ENCODE data around the gene C22orf31.

C22orf31 gene

DNA sequence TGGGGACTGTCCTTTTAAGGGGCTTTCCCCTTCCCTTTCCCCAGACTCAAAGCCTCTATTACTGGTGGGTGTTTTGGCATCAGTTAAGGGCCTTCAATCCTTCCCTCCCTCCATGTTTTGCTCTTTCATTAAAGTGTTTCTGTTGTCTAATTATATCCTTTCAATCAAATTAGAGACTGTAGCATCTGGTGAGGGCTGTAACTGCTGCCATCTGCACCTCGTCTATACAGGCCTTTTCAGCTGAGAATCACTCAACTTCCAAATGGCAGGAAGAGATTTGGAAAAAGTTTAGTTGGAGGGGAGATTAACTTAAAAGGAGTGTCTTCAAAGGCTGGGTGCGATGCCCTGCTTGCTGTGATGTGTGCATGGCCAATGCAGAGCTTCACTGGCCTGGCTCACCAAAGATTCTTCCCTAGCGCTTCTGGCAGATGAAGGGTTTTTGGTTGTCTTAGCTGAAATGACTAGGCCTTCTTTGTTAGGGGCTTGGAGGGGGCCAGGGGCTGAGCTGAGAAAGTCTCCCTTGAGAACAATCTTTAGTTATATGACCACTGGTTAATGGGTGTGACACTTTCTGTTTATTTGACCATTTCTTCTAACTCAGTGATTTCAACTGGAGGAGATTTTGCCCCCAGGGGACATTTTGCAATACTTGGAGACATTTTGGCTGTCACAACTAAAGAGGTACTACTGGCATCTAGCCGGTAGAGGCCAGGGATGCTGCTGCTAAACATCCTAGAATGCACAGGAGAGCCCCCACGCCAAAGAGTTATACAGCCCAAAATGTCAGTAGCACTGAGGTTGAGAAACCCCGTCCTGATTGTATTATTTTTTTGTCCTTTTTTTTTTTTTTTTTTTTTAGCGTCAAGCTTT, 18.7 kb upstream of the C22orf31 start:
- DNase-seq = peak; percentile 17

- peak; percentile 76 for DNase-seq
Measured at GRCh38 chr22:29079218-29079901, 17.7 kb upstream of the C22orf31 start.

GRCh38 chr22:29078869-29079207, 17.2 kb upstream of the C22orf31 start:
- DNase-seq = no peak

- DNase-seq = no peak
Measured at GRCh38 chr22:29078036-29078868, 16.6 kb upstream of the C22orf31 start.

DNA sequence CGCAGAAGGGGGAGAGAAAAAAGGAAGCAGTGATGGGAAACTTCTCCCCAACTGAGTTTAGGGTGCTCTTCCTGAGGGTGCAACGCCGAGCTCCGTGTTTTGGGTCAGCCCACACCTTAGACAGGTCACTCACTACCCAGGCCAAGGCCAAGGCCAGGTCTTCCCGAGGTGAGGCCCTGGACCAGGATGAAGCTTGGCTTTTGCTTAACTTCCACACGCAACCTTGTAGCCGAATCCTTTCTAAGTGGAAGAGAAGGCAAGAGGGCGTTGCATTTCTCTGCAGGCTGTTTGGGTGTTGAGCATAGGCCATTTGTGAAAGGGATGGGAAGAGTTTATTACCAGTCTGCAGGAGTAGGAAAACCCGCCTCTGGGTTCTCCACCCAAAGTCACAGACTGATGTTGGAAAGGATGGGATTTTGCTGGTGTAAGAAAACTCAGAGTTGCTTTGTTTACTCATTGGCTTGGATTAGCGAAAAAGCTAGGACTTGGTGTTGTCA, 12.7 kb upstream of the C22orf31 start:
- DNase-seq = no peak

DNA sequence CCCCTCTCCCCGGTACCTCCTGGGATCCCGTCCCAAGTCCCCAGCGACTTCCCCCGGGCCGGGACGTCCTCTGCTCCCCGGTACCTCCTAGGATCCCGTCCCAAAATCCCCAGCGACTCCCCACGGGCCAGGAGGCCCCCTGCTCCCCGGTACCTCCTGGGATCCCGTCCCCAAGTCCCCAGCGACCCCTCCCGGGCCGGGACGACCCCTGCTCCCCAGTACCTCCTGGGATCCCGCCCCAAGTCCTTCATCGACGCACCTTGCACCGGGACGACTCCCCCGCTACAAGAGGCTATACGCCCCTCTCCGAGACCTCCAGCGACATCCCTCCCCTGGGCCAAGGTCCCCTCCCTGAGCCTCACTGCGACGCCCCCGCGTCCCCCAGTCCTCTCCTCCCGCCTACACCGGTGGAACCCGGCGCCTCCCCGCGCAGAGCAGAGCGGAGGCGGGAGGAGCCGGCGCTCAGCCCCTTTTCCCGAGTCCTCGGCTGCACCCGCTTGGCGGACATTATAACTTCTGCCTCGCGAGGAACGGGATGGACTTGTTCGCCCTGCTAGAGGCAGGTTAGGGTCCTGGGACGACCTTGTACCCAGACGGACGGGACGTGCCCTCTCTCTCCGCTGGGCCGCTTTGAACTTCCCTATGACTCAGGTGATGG, 12.1 kb upstream of the C22orf31 start:
- no peak for DNase-seq

DNA sequence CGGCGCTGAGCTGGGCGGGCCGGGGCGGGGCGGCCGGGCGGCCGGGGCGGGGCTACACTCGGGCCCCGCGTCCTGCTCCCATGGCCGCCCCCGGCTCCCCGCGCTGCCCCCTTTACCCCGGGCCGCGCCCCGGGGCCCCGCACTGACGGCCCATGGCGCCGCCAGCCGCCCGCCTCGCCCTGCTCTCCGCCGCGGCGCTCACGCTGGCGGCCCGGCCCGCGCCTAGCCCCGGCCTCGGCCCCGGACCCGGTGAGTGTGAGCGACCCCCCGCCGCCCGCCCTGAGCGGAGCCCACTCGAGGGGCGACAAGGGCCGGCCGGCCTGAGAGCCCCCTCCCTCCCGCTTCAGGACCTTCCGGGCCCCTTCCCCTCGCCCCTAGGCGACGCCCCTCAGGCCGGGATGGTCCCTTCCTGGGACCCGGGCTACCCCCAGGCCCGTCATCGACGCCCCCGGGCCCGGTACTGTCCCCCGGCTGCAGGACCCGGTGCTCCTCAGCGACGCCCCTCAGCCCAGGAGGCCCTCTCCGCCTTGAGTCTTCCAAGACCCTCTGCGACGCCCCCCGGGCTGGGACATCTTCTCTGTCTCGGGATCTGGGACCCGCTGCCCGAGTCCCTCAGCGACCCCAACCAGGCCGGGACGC, 11.5 kb upstream of the C22orf31 start, which contains the start of gene KREMEN1:
Gene KREMEN1 (plus strand): TSS at position 57 of the 639 bp plus-strand sequence. CDS start 96 bp downstream, at position 153.
- no peak for DNase-seq

DNA sequence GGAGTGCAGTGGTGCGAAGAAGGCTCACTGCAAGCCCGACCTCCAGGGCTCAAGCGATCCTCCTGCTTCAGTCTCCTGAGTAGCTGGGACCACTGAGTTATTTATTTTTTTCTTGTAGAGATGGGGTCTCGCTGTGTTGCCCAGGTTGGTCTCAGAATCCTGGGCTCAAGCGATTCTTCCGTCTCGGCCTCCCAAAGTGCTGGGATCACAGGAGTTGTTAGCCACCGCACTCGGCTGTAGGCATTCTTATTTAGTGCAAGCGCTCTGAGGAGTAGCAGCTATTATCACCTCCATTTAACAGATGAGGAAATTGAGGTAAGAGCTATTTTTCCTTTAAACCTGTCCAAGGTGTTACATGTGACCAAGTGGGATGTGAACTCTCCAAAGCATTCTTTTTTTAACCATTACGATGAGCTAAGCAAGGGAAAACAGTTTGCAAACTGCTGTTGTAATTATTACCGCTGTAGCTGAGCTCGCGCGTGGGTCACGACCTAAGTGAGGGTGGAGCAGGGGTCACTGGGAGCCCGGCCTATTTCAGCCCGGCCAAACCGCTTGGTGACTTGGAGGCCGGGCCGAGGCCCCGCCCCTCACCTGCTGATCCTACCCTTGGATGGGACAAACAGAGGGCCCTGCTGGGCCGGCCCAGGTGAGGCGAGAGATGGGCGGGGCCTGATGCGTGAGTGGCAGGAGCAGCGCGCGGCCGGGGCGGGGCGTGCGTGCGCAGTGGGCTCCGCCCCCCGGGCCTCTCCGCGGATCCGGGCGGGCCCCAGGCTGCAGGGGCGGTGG, 10.8 kb upstream of the C22orf31 start:
- DNase-seq = peak; percentile 72

GRCh38 chr22:29071261-29072045, 9.8 kb upstream of the C22orf31 start:
- no peak for DNase-seq

GRCh38 chr22:29070490-29070889, 8.9 kb upstream of the C22orf31 start:
- DNase-seq = no peak

DNA sequence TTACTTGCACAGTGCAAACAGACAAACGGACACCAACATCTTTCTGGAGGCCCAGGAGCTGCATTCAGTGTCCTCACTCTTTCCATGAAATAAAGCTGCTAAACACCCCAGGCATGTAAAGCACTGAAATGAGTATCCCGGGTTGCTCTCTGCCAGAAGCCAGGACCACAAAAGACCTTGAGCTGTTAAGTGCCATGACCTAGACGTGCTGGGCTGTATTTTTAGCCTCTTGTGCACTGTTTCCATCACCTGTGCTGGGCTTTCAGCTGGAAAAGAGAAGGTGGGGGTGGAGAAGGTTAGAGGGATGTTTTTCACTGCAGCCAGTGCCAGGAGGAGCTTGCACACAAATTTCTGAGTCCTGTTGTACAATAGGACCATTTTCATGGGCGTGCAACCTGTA, 7.8 kb upstream of the C22orf31 start:
- no peak for DNase-seq

DNA sequence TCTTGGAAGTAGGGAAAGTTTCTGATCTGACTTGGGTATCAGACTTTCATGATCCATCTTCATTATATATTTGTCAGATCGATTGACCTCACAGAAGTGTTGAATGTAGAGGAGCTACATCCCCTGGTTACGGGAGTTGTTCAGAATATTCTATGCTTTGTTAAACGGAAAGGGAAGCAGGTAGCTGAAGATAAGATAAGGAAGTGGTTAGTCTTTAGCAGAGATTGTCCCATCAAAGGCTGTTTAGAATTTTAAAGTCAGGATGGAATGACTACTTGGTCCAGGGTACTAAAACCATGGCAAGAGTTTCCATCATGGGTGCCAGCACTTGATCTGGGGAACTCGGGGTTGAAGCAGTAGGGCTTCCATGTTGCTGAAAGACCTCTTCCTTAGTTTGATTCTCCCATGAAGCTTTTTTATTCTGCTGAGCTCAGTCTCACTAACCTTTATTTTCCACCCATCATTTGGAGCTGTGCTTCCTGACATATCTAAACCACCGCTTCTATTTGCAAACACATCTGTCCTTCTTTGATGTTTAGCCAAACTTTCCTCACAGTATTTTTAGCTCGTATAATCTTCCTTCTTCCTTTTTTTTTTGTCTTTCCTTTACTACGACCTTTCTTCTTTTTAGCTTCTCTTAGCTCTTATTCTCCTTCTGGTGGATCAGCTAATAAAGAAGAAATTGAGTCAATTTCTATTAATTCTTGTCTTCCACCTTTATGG, 4.0 kb upstream of the C22orf31 start:
- DNase-seq = no peak

GRCh38 chr22:29062286-29062821, 723 bp upstream of the C22orf31 start:
- no peak for DNase-seq

DNA sequence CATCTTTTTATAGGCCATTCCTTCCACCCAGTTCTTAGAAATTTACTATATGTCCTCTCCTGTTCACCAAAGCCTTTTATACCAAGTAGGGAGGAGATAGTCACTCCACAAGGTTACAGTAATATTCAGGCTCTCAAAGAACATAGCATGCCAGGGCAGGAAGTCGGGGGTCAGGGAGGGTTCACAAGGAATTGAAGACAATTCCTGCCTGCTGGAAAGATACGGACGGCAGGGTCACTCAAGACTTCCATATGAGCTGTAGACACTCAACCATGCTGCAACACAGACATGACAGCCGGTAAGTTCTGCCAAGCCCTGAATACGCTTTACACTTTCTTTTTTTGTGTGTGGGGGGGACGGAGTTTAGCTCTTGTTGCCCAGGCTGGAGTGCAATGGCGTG, 700 bp downstream of the C22orf31 start:
- no peak for DNase-seq

DNA sequence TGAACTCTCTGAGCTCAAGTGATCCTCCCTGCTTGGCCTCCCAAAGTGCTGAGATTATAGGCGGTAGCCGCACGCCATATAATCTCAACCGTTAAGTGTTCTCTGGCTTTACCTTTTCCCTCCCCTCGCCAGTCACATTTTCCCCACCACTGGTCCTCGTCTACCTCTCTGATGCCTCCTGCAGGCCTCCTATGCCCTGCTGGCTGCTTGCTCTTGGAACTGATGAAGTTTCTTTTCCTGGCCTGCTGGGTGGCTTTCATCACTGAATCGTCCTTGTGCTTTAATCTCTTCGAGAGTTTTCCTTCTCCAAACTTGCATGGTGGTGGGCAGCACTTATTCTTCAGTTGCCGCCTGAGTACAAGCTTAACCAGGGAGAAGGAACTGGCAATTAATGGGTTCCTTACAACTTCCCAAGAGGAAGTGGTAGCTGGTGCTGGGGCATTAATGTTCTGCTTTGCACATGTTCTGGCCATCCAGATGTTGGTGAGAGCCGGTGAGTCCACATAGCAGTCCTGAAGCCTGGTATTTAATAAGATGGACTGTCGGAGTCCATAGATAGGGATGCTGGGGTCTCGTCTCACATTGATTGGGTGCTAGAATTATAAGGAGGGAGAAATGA, 1.3 kb downstream of the C22orf31 start:
- no peak for DNase-seq

- DNase-seq = no peak
Measured at GRCh38 chr22:29056472-29056871, 5.2 kb downstream of the C22orf31 start.

GRCh38 chr22:29055192-29055830, 6.3 kb downstream of the C22orf31 start:
- DNase-seq = no peak

DNA sequence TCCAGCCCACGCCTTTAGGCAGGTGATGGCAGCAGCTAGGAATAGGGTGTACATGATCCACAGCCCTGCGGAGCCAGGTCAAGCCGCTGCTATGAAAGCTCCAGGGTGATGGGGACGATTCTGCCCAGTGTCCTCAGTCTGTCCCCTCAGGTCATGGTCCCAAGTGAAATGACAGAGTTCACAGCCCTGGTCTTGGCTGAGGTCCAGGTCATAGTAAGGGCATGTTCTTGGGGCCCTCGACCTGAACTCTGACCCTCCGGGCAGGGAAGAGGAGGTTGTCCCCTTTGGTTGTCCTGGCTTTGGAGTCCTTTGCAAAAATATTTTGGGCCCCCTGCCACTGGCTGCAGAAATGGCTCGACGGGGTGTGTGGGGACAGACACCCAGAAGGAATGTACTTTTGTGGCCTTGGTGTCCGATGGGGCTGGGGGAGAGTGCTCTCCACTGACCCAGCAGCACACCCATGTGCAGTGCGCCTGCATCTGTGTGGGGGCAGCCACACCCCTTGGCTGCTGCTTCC, 7.3 kb downstream of the C22orf31 start:
- DNase-seq = no peak
